Measurements from ENCODE around the gene SAG.

The SAG gene

GRCh38 chr2:233362742-233363141, 55.1 kb downstream of the SAG start:
- Histone ChIP-seq H3K27me3 (ENCODE audit: low read depth, low read length) (no peaks in the 10 kb centered on the region), H3K27ac (ENCODE audit: low read length) (no peak overlapping the region), H2AFZ (ENCODE audit: low read depth, low read length) (no peak overlapping the region), H3K4me2 (ENCODE audit: low read length) (no peak overlapping the region), H3K4me3 (ENCODE audit: low read length) (no peak overlapping the region), H3K36me3 (replicated peaks; ENCODE audit: low read depth, low read length) (peaks cover 6% of the 10 kb centered on the region), H4K20me1 (ENCODE audit: insufficient read depth, low read length) (no peaks in the 10 kb centered on the region), H3K4me1 (ENCODE audit: low read length) (no peaks in the 10 kb centered on the region), H3K9ac (ENCODE audit: low read length) (no peak overlapping the region), H3K79me2 (ENCODE audit: low read length) (peaks cover 20% of the 10 kb centered on the region), H3K9me3 (ENCODE audit: insufficient read depth, low read length) (no peaks in the 10 kb centered on the region)
- no peak for TF ChIP-seq EZH2phosphoT487 (IDR thresholded peaks at IDR 0.05; ENCODE audit: low read depth)
- TF ChIP-seq, protein P1, sequence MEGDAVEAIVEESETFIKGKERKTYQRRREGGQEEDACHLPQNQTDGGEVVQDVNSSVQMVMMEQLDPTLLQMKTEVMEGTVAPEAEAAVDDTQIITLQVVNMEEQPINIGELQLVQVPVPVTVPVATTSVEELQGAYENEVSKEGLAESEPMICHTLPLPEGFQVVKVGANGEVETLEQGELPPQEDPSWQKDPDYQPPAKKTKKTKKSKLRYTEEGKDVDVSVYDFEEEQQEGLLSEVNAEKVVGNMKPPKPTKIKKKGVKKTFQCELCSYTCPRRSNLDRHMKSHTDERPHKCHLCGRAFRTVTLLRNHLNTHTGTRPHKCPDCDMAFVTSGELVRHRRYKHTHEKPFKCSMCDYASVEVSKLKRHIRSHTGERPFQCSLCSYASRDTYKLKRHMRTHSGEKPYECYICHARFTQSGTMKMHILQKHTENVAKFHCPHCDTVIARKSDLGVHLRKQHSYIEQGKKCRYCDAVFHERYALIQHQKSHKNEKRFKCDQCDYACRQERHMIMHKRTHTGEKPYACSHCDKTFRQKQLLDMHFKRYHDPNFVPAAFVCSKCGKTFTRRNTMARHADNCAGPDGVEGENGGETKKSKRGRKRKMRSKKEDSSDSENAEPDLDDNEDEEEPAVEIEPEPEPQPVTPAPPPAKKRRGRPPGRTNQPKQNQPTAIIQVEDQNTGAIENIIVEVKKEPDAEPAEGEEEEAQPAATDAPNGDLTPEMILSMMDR (IDR thresholded peaks at IDR 0.05; ENCODE audit: low read depth, low read length) = no peak

GRCh38 chr2:233363744-233364235, 56.2 kb downstream of the SAG start:
- Histone ChIP-seq H3K9ac (ENCODE audit: low read length) (no peak overlapping the region), H2AFZ (ENCODE audit: low read depth, low read length) (no peak overlapping the region), H3K27me3 (ENCODE audit: low read depth, low read length) (no peaks in the 10 kb centered on the region), H4K20me1 (ENCODE audit: insufficient read depth, low read length) (no peaks in the 10 kb centered on the region), H3K9me3 (ENCODE audit: insufficient read depth, low read length) (no peaks in the 10 kb centered on the region), H3K4me1 (ENCODE audit: low read length) (no peaks in the 10 kb centered on the region), H3K27ac (ENCODE audit: low read length) (no peak overlapping the region), H3K4me2 (ENCODE audit: low read length) (no peak overlapping the region), H3K4me3 (ENCODE audit: low read length) (no peak overlapping the region), H3K36me3 (replicated peaks; ENCODE audit: low read depth, low read length) (peaks cover 6% of the 10 kb centered on the region), H3K79me2 (ENCODE audit: low read length) (peaks cover 15% of the 10 kb centered on the region)
- TF ChIP-seq, protein P1 (IDR thresholded peaks at IDR 0.05; ENCODE audit: low read depth, low read length) = no peak
- TF ChIP-seq EZH2phosphoT487 (IDR thresholded peaks at IDR 0.05; ENCODE audit: low read depth) = no peak

- H3K4me2 ChIP-seq (ENCODE audit: low read length) = no peak overlapping the region
- no peaks in the 10 kb centered on the region for H3K4me1 ChIP-seq (ENCODE audit: low read length)
Observed at GRCh38 chr2:233365861-233366520, 58.4 kb downstream of the SAG start.

GRCh38 chr2:233367586-233367985, 60.0 kb downstream of the SAG start:
- Histone ChIP-seq H3K4me3 (ENCODE audit: low read length) (no peak overlapping the region), H2AFZ (ENCODE audit: low read depth, low read length) (no peak overlapping the region), H3K9me3 (ENCODE audit: insufficient read depth, low read length) (no peaks in the 10 kb centered on the region), H3K36me3 (replicated peaks; ENCODE audit: low read depth, low read length) (peaks cover 6% of the 10 kb centered on the region), H3K79me2 (ENCODE audit: low read length) (no peaks in the 10 kb centered on the region; the same call in 1 of the 2 replicates), H4K20me1 (ENCODE audit: insufficient read depth, low read length) (no peaks in the 10 kb centered on the region), H3K27me3 (ENCODE audit: low read depth, low read length) (no peaks in the 10 kb centered on the region), H3K27ac (ENCODE audit: low read length) (no peak overlapping the region), H3K9ac (ENCODE audit: low read length) (no peak overlapping the region), H3K4me2 (ENCODE audit: low read length) (no peak overlapping the region), H3K4me1 (ENCODE audit: low read length) (no peaks in the 10 kb centered on the region)
- TF ChIP-seq, protein P1 (IDR thresholded peaks at IDR 0.05; ENCODE audit: low read depth, low read length) = no peak
- TF ChIP-seq EZH2phosphoT487 (IDR thresholded peaks at IDR 0.05; ENCODE audit: low read depth) = no peak

More at GRCh38 chr2:233365861-233366520, 58.4 kb downstream of the SAG start:
- no peak overlapping the region for H3K4me3 ChIP-seq (ENCODE audit: low read length)
- H4K20me1 ChIP-seq (ENCODE audit: insufficient read depth, low read length) = no peaks in the 10 kb centered on the region
- H3K9me3 ChIP-seq (ENCODE audit: insufficient read depth, low read length) = no peaks in the 10 kb centered on the region
- H2AFZ ChIP-seq (ENCODE audit: low read depth, low read length) = no peak overlapping the region
- H3K27me3 ChIP-seq (ENCODE audit: low read depth, low read length) = no peaks in the 10 kb centered on the region
- H3K9ac ChIP-seq (ENCODE audit: low read length) = no peak overlapping the region
- TF ChIP-seq EZH2phosphoT487 (IDR thresholded peaks at IDR 0.05; ENCODE audit: low read depth) = no peak
- TF ChIP-seq, protein P1 (IDR thresholded peaks at IDR 0.05; ENCODE audit: low read depth, low read length) = no peak
- H3K36me3 ChIP-seq (replicated peaks; ENCODE audit: low read depth, low read length) = peaks cover 6% of the 10 kb centered on the region
- H3K79me2 ChIP-seq (ENCODE audit: low read length) = peaks cover 4% of the 10 kb centered on the region; the same call in 1 of the 2 replicates
- no peak overlapping the region for H3K27ac ChIP-seq (ENCODE audit: low read length)
